ENCODE measurements around the gene WWP2. TPM values are rescaled to one million over a fixed set of nuclear protein-coding genes. Genes with fewer than 3 reads are reported as not detected.

WWP2 gene
- total and polyA plus RNA-seq, 2 donors (not counting 3 experiments of a cell fraction or from before 2014, with no cell fraction given), result 17.9 to 44.9 TPM

- dilution Hi-C loops (cut with MboI; ENCODE audit: extremely low pct_ligation_motif_present, low sequenced_read_pairs) (no loop called here), intact Hi-C loops (cut with micrococcal nuclease) (no loop called here)
- Histone ChIP-seq H2AFZ (ENCODE audit: low read depth, low read length) (no peak overlapping the region), H3K4me2 (ENCODE audit: insufficient read depth, low read length) (no peak overlapping the region), H4K20me1 (replicated peaks; ENCODE audit: control insufficient read depth, extremely low read depth, insufficient read depth, low read length) (no peaks in the 10 kb centered on the region), H3K27ac (ENCODE audit: insufficient read depth, low read depth, low read length) (no peak overlapping the region), H3K4me3 (replicated peaks in 1 of 3; ENCODE audit: insufficient read depth in 1 of 3, low read depth in 1 of 3, low read length in 3 of 3) (no peak overlapping the region), H3K79me2 (ENCODE audit: control insufficient read depth, insufficient read depth, low read length) (peaks cover 3% of the 10 kb centered on the region), H3K36me3 (ENCODE audit: control insufficient read depth in 2 of 2, extremely low read depth in 1 of 2, insufficient read depth in 2 of 2, low read length in 2 of 2) (no peaks in the 10 kb centered on the region), H3K9ac (replicated peaks; ENCODE audit: extremely low read depth, insufficient read depth, low read length) (no peak overlapping the region), H3K9me3 (replicated peaks; ENCODE audit: control insufficient read depth, insufficient read depth, low read length) (no peaks in the 10 kb centered on the region), H3K4me1 (ENCODE audit: control insufficient read depth, extremely low read depth, insufficient read depth, low read length) (peaks cover 2% of the 10 kb centered on the region), H3K9me1 (replicated peaks; ENCODE audit: control insufficient read depth, extremely low read depth, insufficient read depth, low read length) (no peaks in the 10 kb centered on the region), H3K27me3 (ENCODE audit: control insufficient read depth in 2 of 2, insufficient read depth in 2 of 2, low read length in 2 of 2) (no peaks in the 10 kb centered on the region)
- DNase-seq (ENCODE audit: low read depth, low spot score) (no peak), FAIRE-seq (no peak)
- no peak for TF ChIP-seq FOS (IDR thresholded peaks at IDR 0.05; ENCODE audit: borderline replicate concordance, insufficient read depth, low read length)
- TF ChIP-seq GATA2 (IDR thresholded peaks at IDR 0.05; ENCODE audit: insufficient read depth, insufficient read length, low read depth, low read length), result no peak
- no peak for TF ChIP-seq MAX (IDR thresholded peaks at IDR 0.05; ENCODE audit: insufficient read depth, insufficient read length)
- no peak for TF ChIP-seq POLR2A (IDR thresholded peaks at IDR 0.05; ENCODE audit: low read depth, low read length)
- no peak for TF ChIP-seq POLR2AphosphoS5 (IDR thresholded peaks at IDR 0.05; ENCODE audit: insufficient read depth, low read depth, low read length)
- TF ChIP-seq MYC (IDR thresholded peaks at IDR 0.05; ENCODE audit: low read depth, low read length), result no peak
- TF ChIP-seq JUN (IDR thresholded peaks at IDR 0.05; ENCODE audit: borderline replicate concordance, insufficient read depth, insufficient read length, low read depth), result no peak
- no peak for TF ChIP-seq EZH2 (IDR thresholded peaks at IDR 0.05; ENCODE audit: borderline replicate concordance, low read depth, low read length, severe bottlenecking)
- TF ChIP-seq CTCF (IDR thresholded peaks at IDR 0.05; ENCODE audit: extremely low read depth in 1 of 2, insufficient read depth in 1 of 2, low read depth in 1 of 2, low read length in 2 of 2), result no peak
- BruUV-seq (replicated peaks), result no TSS peak
- ChIA-PET CTCF (no interaction called here), POLR2A (no interaction called here)
Measured at GRCh38 chr16:69768666-69769065, 6.5 kb downstream of the WWP2 start.

All from endothelial cell of umbilical vein (primary cell).